Inflammatory macrophage treated with lipopolysaccharide for 1 hour (primary cell): ENCODE measurements around the gene IGSF23.

ENCODE experiments used
- DNase-seq, 2 donors: peaks; one replicate each; pipeline ENCODE4 v3.0.0-alpha.2; 2020 to 2022

The IGSF23 gene

GRCh38 chr19:44642377-44642776 lies 29.0 kb downstream of the IGSF23 start:
- no peak for DNase-seq

GRCh38 chr19:44643605-44644401 lies 30.4 kb downstream of the IGSF23 start, which contains the start of gene PVR:
PVR (plus strand) TSS chr19:44643910; CDS start chr19:44644097, 187 bp downstream.
- peak; percentile 76 to 94 for DNase-seq

- DNase-seq: peak in 1 of 2 donors; percentile 51
These were observed 31.1 kb downstream of the IGSF23 start for GRCh38 chr19:44644402-44645016.

GRCh38 chr19:44645407-44646048 lies 32.2 kb downstream of the IGSF23 start:
- DNase-seq: no peak

- no peak for DNase-seq
These were observed 32.7 kb downstream of the IGSF23 start for GRCh38 chr19:44646049-44646416.

- no peak for DNase-seq
These were observed 33.8 kb downstream of the IGSF23 start for GRCh38 chr19:44647144-44647543.

- peak; percentile 66 to 81 for DNase-seq
These were observed 35.4 kb downstream of the IGSF23 start for GRCh38 chr19:44648631-44649251.

GRCh38 chr19:44649578-44650145 lies 36.3 kb downstream of the IGSF23 start:
- no peak for DNase-seq

GRCh38 chr19:44653343-44653742 lies 40.0 kb downstream of the IGSF23 start:
- DNase-seq: no peak

GRCh38 chr19:44653977-44654774 lies 40.8 kb downstream of the IGSF23 start:
- peak; percentile 67 to 77 for DNase-seq

GRCh38 chr19:44657211-44657921 lies 44.0 kb downstream of the IGSF23 start:
- peak; percentile 40 to 79 for DNase-seq

- DNase-seq: no peak
These were observed 44.8 kb downstream of the IGSF23 start for GRCh38 chr19:44658069-44658733.

GRCh38 chr19:44660081-44660480 lies 46.7 kb downstream of the IGSF23 start:
- DNase-seq: no peak

GRCh38 chr19:44661205-44661604 lies 47.8 kb downstream of the IGSF23 start:
- no peak for DNase-seq

GRCh38 chr19:44661904-44662303 lies 48.5 kb downstream of the IGSF23 start:
- DNase-seq: no peak

- DNase-seq: no peak
These were observed 49.5 kb downstream of the IGSF23 start for GRCh38 chr19:44662691-44663385.

GRCh38 chr19:44663996-44664395 lies 50.6 kb downstream of the IGSF23 start:
- no peak for DNase-seq

GRCh38 chr19:44664976-44665375 lies 51.6 kb downstream of the IGSF23 start:
- DNase-seq: no peak

GRCh38 chr19:44666852-44667556 lies 53.6 kb downstream of the IGSF23 start:
- no peak for DNase-seq
